ENCODE results near the gene MRPL4.
"Not testable (repeated sequence)": the region's sequence is repeated elsewhere in the genome, so short reads cannot be mapped to it uniquely, and the experiment has no call there.

MRPL4 gene

GRCh38 chr19:10238172-10238783, 13.7 kb upstream of the MRPL4 start:
- Histone ChIP-seq H3K27me3 (ENCODE audit: control insufficient read depth in 3 of 3, insufficient read depth in 3 of 3, low read depth in 1 of 3, low read length in 3 of 3) (no peaks in the 10 kb centered on the region), H4K8ac (ENCODE audit: low read depth, low read length) (no peak overlapping the region), H3K4me2 (ENCODE audit: insufficient read depth, low read length, poor library complexity, severe bottlenecking) (no peak overlapping the region), H2BK120ac (ENCODE audit: low read depth, low read length) (no peak overlapping the region), H2AK5ac (ENCODE audit: low read depth, low read length) (no peak overlapping the region), H4K91ac (ENCODE audit: low read depth, low read length, poor library complexity) (no peak overlapping the region), H3K14ac (ENCODE audit: low read length) (no peak overlapping the region), H3K27ac (replicated peaks; ENCODE audit: low read length) (no peak overlapping the region), H2BK12ac (ENCODE audit: low read length) (no peak overlapping the region), H3K18ac (ENCODE audit: low read length) (no peak overlapping the region), H2BK5ac (ENCODE audit: low read length) (peak overlapping the region; percentile 66), H3K4ac (ENCODE audit: low read length) (no peak overlapping the region), H2AFZ (ENCODE audit: low read length) (no peak overlapping the region), H3K23ac (ENCODE audit: low read depth, low read length, poor library complexity) (peak overlapping the region; percentile 85), H3K36me3 (replicated peaks in 1 of 2; ENCODE audit: control insufficient read depth in 2 of 2, insufficient read depth in 2 of 2, low read length in 2 of 2) (no peaks in the 10 kb centered on the region), H3K4me1 (ENCODE audit: control insufficient read depth in 2 of 2, insufficient read depth in 1 of 2, low read depth in 1 of 2, low read length in 2 of 2) (peaks cover 0 to 13% of the 10 kb centered on the region in 2 donors), H3K79me1 (ENCODE audit: low read depth, low read length) (peaks cover 3% of the 10 kb centered on the region), H3K9me3 (replicated peaks in 1 of 2; ENCODE audit: control insufficient read depth in 2 of 2, insufficient read depth in 1 of 2, low read depth in 1 of 2, low read length in 2 of 2) (no peaks in the 10 kb centered on the region), H3K9ac (ENCODE audit: low read depth, low read length, poor library complexity) (no peak overlapping the region), H2BK15ac (ENCODE audit: low read length) (peak overlapping the region; percentile 58), H3K4me3 (ENCODE audit: low read length in 2 of 2) (peak overlapping the region in 1 of 2 donors; percentile 54)
- WGBS, 2 donors (ENCODE audit: extremely low coverage in 2 of 2, insufficient read length in 2 of 2, insufficient replicate concordance in 1 of 2) = no CpG with 5 or more reads among the region's 12 CpGs
- no peak for DNase-seq (ENCODE audit: low spot score)

DNA sequence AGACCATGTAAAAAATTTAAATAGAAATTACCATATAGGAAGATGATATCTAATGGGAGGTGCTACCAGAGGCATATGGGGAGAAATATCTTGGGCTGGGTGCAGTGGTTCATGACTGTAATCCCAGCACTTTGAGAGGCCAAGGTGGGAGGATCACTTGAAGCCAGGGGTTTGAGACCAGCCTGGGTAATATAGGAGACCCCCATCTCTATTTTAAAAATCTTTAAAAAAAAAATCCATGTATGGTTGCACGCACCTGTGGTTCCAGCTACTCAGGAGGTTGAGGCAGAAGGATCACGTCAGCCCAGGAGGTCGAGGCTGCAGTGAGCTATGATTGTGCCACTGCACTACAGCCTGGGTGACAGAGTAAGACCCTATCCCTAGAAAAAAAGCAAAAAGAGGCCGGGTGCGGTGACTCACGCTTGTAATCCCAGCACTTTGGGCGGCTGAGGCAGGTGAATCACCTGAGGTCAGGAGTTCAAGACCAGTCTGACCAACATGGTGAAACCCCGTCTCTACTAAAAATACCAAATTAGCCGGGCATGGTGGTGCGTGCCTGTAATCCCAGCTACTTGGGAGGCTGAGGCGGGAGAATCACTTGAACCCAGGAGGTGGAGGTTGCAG, 10.1 kb upstream of the MRPL4 start:
- H3K4ac ChIP-seq (ENCODE audit: low read length); H3K27me3 ChIP-seq (ENCODE audit: control insufficient read depth in 3 of 3, insufficient read depth in 3 of 3, low read depth in 1 of 3, low read length in 3 of 3); H3K18ac ChIP-seq (ENCODE audit: low read length); H3K4me3 ChIP-seq (ENCODE audit: low read length in 2 of 2); H2BK5ac ChIP-seq (ENCODE audit: low read length); H2BK12ac ChIP-seq (ENCODE audit: low read length); H3K9ac ChIP-seq (ENCODE audit: low read depth, low read length, poor library complexity); H2BK120ac ChIP-seq (ENCODE audit: low read depth, low read length); H4K8ac ChIP-seq (ENCODE audit: low read depth, low read length); H3K14ac ChIP-seq (ENCODE audit: low read length); H3K27ac ChIP-seq (replicated peaks; ENCODE audit: low read length); H3K23ac ChIP-seq (ENCODE audit: low read depth, low read length, poor library complexity); H3K4me2 ChIP-seq (ENCODE audit: insufficient read depth, low read length, poor library complexity, severe bottlenecking); H2BK15ac ChIP-seq (ENCODE audit: low read length); H3K9me3 ChIP-seq (replicated peaks in 1 of 2; ENCODE audit: control insufficient read depth in 2 of 2, insufficient read depth in 1 of 2, low read depth in 1 of 2, low read length in 2 of 2); H3K4me1 ChIP-seq (ENCODE audit: control insufficient read depth in 2 of 2, insufficient read depth in 1 of 2, low read depth in 1 of 2, low read length in 2 of 2); DNase-seq (ENCODE audit: low spot score); H4K91ac ChIP-seq (ENCODE audit: low read depth, low read length, poor library complexity); H3K79me1 ChIP-seq (ENCODE audit: low read depth, low read length); H3K36me3 ChIP-seq (replicated peaks in 1 of 2; ENCODE audit: control insufficient read depth in 2 of 2, insufficient read depth in 2 of 2, low read length in 2 of 2); H2AK5ac ChIP-seq (ENCODE audit: low read depth, low read length); H2AFZ ChIP-seq (ENCODE audit: low read length): not testable (repeated sequence)
- no CpG with 5 or more reads among the region's 11 CpGs for WGBS, 2 donors (ENCODE audit: extremely low coverage in 2 of 2, insufficient read length in 2 of 2, insufficient replicate concordance in 1 of 2)

- Histone ChIP-seq H3K4ac (ENCODE audit: low read length) (no peak overlapping the region), H2AFZ (ENCODE audit: low read length) (no peak overlapping the region), H3K23ac (ENCODE audit: low read depth, low read length, poor library complexity) (no peak overlapping the region), H3K18ac (ENCODE audit: low read length) (no peak overlapping the region), H4K8ac (ENCODE audit: low read depth, low read length) (no peak overlapping the region), H3K36me3 (replicated peaks in 1 of 2; ENCODE audit: control insufficient read depth in 2 of 2, insufficient read depth in 2 of 2, low read length in 2 of 2) (no peaks in the 10 kb centered on the region), H3K9me3 (replicated peaks in 1 of 2; ENCODE audit: control insufficient read depth in 2 of 2, insufficient read depth in 1 of 2, low read depth in 1 of 2, low read length in 2 of 2) (no peaks in the 10 kb centered on the region), H3K14ac (ENCODE audit: low read length) (no peak overlapping the region), H3K9ac (ENCODE audit: low read depth, low read length, poor library complexity) (no peak overlapping the region), H3K27me3 (ENCODE audit: control insufficient read depth in 3 of 3, insufficient read depth in 3 of 3, low read depth in 1 of 3, low read length in 3 of 3) (no peaks in the 10 kb centered on the region), H2AK5ac (ENCODE audit: low read depth, low read length) (no peak overlapping the region), H2BK120ac (ENCODE audit: low read depth, low read length) (no peak overlapping the region), H2BK5ac (ENCODE audit: low read length) (no peak overlapping the region), H2BK12ac (ENCODE audit: low read length) (no peak overlapping the region), H3K79me1 (ENCODE audit: low read depth, low read length) (no peaks in the 10 kb centered on the region), H3K4me2 (ENCODE audit: insufficient read depth, low read length, poor library complexity, severe bottlenecking) (no peak overlapping the region), H3K27ac (replicated peaks; ENCODE audit: low read length) (no peak overlapping the region), H3K4me1 (ENCODE audit: control insufficient read depth in 2 of 2, insufficient read depth in 1 of 2, low read depth in 1 of 2, low read length in 2 of 2) (peaks cover 0 to 6% of the 10 kb centered on the region in 2 donors), H2BK15ac (ENCODE audit: low read length) (no peak overlapping the region), H4K91ac (ENCODE audit: low read depth, low read length, poor library complexity) (no peak overlapping the region), H3K4me3 (ENCODE audit: low read length in 2 of 2) (no peak overlapping the region)
- WGBS, 2 donors (ENCODE audit: extremely low coverage in 2 of 2, insufficient read length in 2 of 2, insufficient replicate concordance in 1 of 2) = no CpG with 5 or more reads among the region's 7 CpGs
- DNase-seq (ENCODE audit: low spot score) = no peak
Measured at GRCh38 chr19:10243606-10244005, 8.4 kb upstream of the MRPL4 start.

- H2BK15ac ChIP-seq (ENCODE audit: low read length) = no peak overlapping the region
- no peak overlapping the region for H3K4me2 ChIP-seq (ENCODE audit: insufficient read depth, low read length, poor library complexity, severe bottlenecking)
- H3K23ac ChIP-seq (ENCODE audit: low read depth, low read length, poor library complexity) = no peak overlapping the region
- H3K9me3 ChIP-seq (replicated peaks in 1 of 2; ENCODE audit: control insufficient read depth in 2 of 2, insufficient read depth in 1 of 2, low read depth in 1 of 2, low read length in 2 of 2) = no peaks in the 10 kb centered on the region
- no peak overlapping the region for H2BK12ac ChIP-seq (ENCODE audit: low read length)
- no peaks in the 10 kb centered on the region for H3K27me3 ChIP-seq (ENCODE audit: control insufficient read depth in 3 of 3, insufficient read depth in 3 of 3, low read depth in 1 of 3, low read length in 3 of 3)
- no peak overlapping the region for H3K27ac ChIP-seq (replicated peaks; ENCODE audit: low read length)
- H3K79me1 ChIP-seq (ENCODE audit: low read depth, low read length) = no peaks in the 10 kb centered on the region
- H3K14ac ChIP-seq (ENCODE audit: low read length) = no peak overlapping the region
- H2BK120ac ChIP-seq (ENCODE audit: low read depth, low read length) = no peak overlapping the region
- no peak overlapping the region for H2AK5ac ChIP-seq (ENCODE audit: low read depth, low read length)
- no peak overlapping the region for H4K8ac ChIP-seq (ENCODE audit: low read depth, low read length)
- H2AFZ ChIP-seq (ENCODE audit: low read length) = no peak overlapping the region
- H3K9ac ChIP-seq (ENCODE audit: low read depth, low read length, poor library complexity) = no peak overlapping the region
- no peak overlapping the region for H2BK5ac ChIP-seq (ENCODE audit: low read length)
- no peaks in the 10 kb centered on the region for H3K36me3 ChIP-seq (replicated peaks in 1 of 2; ENCODE audit: control insufficient read depth in 2 of 2, insufficient read depth in 2 of 2, low read length in 2 of 2)
- no peak overlapping the region for H4K91ac ChIP-seq (ENCODE audit: low read depth, low read length, poor library complexity)
- H3K18ac ChIP-seq (ENCODE audit: low read length) = no peak overlapping the region
- no peak overlapping the region for H3K4me3 ChIP-seq (ENCODE audit: low read length in 2 of 2)
- 100% methylated on average over 1 of the region's 9 CpGs; no CpG with 5 or more reads in 1 of the 2 donors for WGBS, 2 donors (ENCODE audit: extremely low coverage in 2 of 2, insufficient read length in 2 of 2, insufficient replicate concordance in 1 of 2)
- DNase-seq (ENCODE audit: low spot score) = no peak
- no peak overlapping the region for H3K4ac ChIP-seq (ENCODE audit: low read length)
- H3K4me1 ChIP-seq (ENCODE audit: control insufficient read depth in 2 of 2, insufficient read depth in 1 of 2, low read depth in 1 of 2, low read length in 2 of 2) = peaks cover 0 to 6% of the 10 kb centered on the region in 2 donors
Measured at GRCh38 chr19:10245189-10245939, 6.7 kb upstream of the MRPL4 start.

Measured in neuronal stem cell (in vitro differentiated cells).